ENCODE measurements around the gene KLK11.

KLK11 gene

GRCh38 chr19:51026554-51026831, at the start of gene KLK11:
Gene KLK11 (minus strand): TSS chr19:51026616. CDS start chr19:51025631, 985 bp downstream.
- DNase-seq = no peak

- DNase-seq = peak; percentile 8
These were observed 49.6 kb upstream of the KLK11 start for GRCh38 chr19:51075998-51076397.

- DNase-seq = no peak
These were observed 44.6 kb upstream of the KLK11 start for GRCh38 chr19:51071095-51071405.

GRCh38 chr19:51070334-51071094, 44.1 kb upstream of the KLK11 start:
- DNase-seq = no peak

- no peak for DNase-seq
These were observed 40.2 kb upstream of the KLK11 start for GRCh38 chr19:51066393-51067186.

- DNase-seq = no peak
These were observed 39.0 kb upstream of the KLK11 start for GRCh38 chr19:51065221-51065960.

GRCh38 chr19:51064534-51065220, 38.3 kb upstream of the KLK11 start, which contains the start of gene KLK13:
Gene KLK13 (minus strand): TSS chr19:51065092. CDS start chr19:51065067, 25 bp downstream.
- no peak for DNase-seq

GRCh38 chr19:51063664-51064063, 37.2 kb upstream of the KLK11 start:
- DNase-seq = no peak

- no peak for DNase-seq
These were observed 34.6 kb upstream of the KLK11 start for GRCh38 chr19:51060973-51061372.

GRCh38 chr19:51060336-51060735, 33.9 kb upstream of the KLK11 start:
- DNase-seq = no peak

GRCh38 chr19:51059715-51060114, 33.3 kb upstream of the KLK11 start:
- DNase-seq = no peak

GRCh38 chr19:51055866-51056265, 29.4 kb upstream of the KLK11 start:
- DNase-seq = no peak

- no peak for DNase-seq
These were observed 20.6 kb upstream of the KLK11 start for GRCh38 chr19:51047031-51047335.

GRCh38 chr19:51044327-51044726, 17.9 kb upstream of the KLK11 start:
- DNase-seq = no peak

- no peak for DNase-seq
These were observed 17.1 kb upstream of the KLK11 start for GRCh38 chr19:51043497-51043896.

GRCh38 chr19:51040151-51040550, 13.7 kb upstream of the KLK11 start:
- DNase-seq = no peak

GRCh38 chr19:51036519-51036918, 10.1 kb upstream of the KLK11 start:
- DNase-seq = no peak

GRCh38 chr19:51034704-51035103, 8.3 kb upstream of the KLK11 start, which contains the start of gene KLK12:
Gene KLK12 (minus strand): TSS chr19:51035002. CDS start chr19:51034621, 381 bp downstream.
- DNase-seq = no peak

GRCh38 chr19:51031880-51032225, 5.4 kb upstream of the KLK11 start:
- no peak for DNase-seq

GRCh38 chr19:51031220-51031879, 4.9 kb upstream of the KLK11 start:
- no peak for DNase-seq

GRCh38 chr19:51030631-51031030, 4.2 kb upstream of the KLK11 start:
- no peak for DNase-seq

GRCh38 chr19:51029718-51030117, 3.3 kb upstream of the KLK11 start:
- DNase-seq = no peak

- DNase-seq = no peak
These were observed 1.5 kb upstream of the KLK11 start for GRCh38 chr19:51027873-51028272.

Data from activated effector memory CD4-positive, alpha-beta T cell treated with anti-CD3 and anti-CD28 coated beads, Interleukin-2, amount 50 U/mL, for 16 hours (primary cell).